NOMO-1 treated with dmso at 0.1 percent for 144 hours (cell line): Measurements from ENCODE around the gene C1orf232.

Source experiments
- DNase-seq: peaks from one replicate; lab custom pipeline; 2025; ENCODE audit not compliant: unreplicated experiment; lab: John Stamatoyannopoulos, UW

The C1orf232 gene

GRCh38 chr1:26168410-26169197 lies at the start of gene C1orf232:
TSS of gene C1orf232 (minus strand) at chr1:26168963. CDS start at chr1:26168499, 464 bp downstream.
- DNase-seq: no peak

- DNase-seq: no peak
These were observed 46.5 kb upstream of the C1orf232 start for GRCh38 chr1:26215246-26215645.

GRCh38 chr1:26213335-26213905 lies 44.7 kb upstream of the C1orf232 start:
- DNase-seq: no peak

GRCh38 chr1:26212726-26213125 lies 44.0 kb upstream of the C1orf232 start:
- DNase-seq: no peak

GRCh38 chr1:26210147-26210870 lies 41.5 kb upstream of the C1orf232 start:
- DNase-seq: no peak

- no peak for DNase-seq
These were observed 35.0 kb upstream of the C1orf232 start for GRCh38 chr1:26203642-26204318.

- DNase-seq: no peak
These were observed 31.6 kb upstream of the C1orf232 start for GRCh38 chr1:26200413-26200812.

GRCh38 chr1:26197813-26198212 lies 29.1 kb upstream of the C1orf232 start:
- no peak for DNase-seq

GRCh38 chr1:26197301-26197700 lies 28.5 kb upstream of the C1orf232 start:
- no peak for DNase-seq

GRCh38 chr1:26195805-26196204 lies 27.0 kb upstream of the C1orf232 start:
- no peak for DNase-seq

- no peak for DNase-seq
These were observed 23.0 kb upstream of the C1orf232 start for GRCh38 chr1:26191739-26192138.

GRCh38 chr1:26190373-26190987 lies 21.7 kb upstream of the C1orf232 start, which contains the start of gene CATSPER4:
TSS of gene CATSPER4 (plus strand) at chr1:26190602. CDS start at chr1:26190628, 26 bp downstream.
- no peak for DNase-seq

GRCh38 chr1:26189751-26190275 lies 21.1 kb upstream of the C1orf232 start:
- no peak for DNase-seq

GRCh38 chr1:26189331-26189730 lies 20.6 kb upstream of the C1orf232 start:
- no peak for DNase-seq

GRCh38 chr1:26188477-26188876 lies 19.7 kb upstream of the C1orf232 start:
- no peak for DNase-seq

GRCh38 chr1:26187882-26188281 lies 19.1 kb upstream of the C1orf232 start:
- no peak for DNase-seq

- no peak for DNase-seq
These were observed 16.1 kb upstream of the C1orf232 start for GRCh38 chr1:26184883-26185282.

GRCh38 chr1:26184086-26184485 lies 15.3 kb upstream of the C1orf232 start:
- DNase-seq: no peak

GRCh38 chr1:26182383-26182696 lies 13.6 kb upstream of the C1orf232 start:
- DNase-seq: no peak

- DNase-seq: no peak
These were observed 13.0 kb upstream of the C1orf232 start for GRCh38 chr1:26181586-26182382.
